GM12874 (cell line): ENCODE measurements around the gene S100A7A.

Experiments
- TF ChIP-seq, protein P1 (sequence below): IDR thresholded peaks from 2 replicates; pipeline ENCODE4 v1.5.1; 2011; ENCODE audit warnings: low read depth, mild to moderate bottlenecking, control low read depth, low read length, moderate library complexity; ENCODE audit not compliant: insufficient read depth

Gene S100A7A

DNA sequence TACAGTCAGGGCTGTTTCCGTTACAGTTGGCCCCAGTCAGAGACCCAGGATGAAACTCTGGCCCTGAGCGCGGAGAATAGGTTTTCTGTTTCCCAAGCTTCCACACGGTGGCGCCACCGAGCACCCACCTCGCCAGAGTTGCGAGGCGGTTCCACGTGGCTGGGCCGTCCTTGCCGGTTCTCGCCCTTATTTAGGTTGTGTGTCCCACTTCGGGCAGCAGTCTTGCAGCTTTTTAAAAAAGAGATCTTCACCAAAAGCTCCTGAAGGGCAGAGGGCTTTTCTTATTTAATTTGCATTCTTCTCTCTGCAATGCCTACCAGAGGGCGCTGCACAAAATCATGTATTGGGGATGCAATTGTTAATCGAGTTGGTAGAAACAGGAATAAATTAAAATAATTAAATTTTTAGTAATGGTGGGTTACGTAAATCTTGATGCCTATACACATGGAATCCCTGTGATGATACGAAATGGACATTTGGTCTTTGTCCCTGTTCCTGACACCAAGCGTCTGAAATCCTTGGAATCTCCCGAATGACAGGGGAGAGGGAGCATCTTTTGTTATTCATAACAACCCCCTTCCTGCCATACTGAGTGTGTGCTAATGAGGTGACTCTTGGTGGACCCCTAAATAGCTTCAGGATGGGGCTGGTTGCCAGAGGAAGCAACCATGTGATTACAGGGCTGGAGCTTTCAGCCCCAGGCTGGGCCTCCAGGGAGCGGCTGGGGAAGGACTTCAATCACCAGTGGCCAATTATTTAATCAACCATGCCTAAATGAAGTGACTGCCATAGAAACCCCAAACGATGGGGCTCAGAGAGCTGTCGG, 49.7 kb downstream of the S100A7A start:
- TF ChIP-seq, protein P1, sequence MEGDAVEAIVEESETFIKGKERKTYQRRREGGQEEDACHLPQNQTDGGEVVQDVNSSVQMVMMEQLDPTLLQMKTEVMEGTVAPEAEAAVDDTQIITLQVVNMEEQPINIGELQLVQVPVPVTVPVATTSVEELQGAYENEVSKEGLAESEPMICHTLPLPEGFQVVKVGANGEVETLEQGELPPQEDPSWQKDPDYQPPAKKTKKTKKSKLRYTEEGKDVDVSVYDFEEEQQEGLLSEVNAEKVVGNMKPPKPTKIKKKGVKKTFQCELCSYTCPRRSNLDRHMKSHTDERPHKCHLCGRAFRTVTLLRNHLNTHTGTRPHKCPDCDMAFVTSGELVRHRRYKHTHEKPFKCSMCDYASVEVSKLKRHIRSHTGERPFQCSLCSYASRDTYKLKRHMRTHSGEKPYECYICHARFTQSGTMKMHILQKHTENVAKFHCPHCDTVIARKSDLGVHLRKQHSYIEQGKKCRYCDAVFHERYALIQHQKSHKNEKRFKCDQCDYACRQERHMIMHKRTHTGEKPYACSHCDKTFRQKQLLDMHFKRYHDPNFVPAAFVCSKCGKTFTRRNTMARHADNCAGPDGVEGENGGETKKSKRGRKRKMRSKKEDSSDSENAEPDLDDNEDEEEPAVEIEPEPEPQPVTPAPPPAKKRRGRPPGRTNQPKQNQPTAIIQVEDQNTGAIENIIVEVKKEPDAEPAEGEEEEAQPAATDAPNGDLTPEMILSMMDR = peak; percentile 87

DNA sequence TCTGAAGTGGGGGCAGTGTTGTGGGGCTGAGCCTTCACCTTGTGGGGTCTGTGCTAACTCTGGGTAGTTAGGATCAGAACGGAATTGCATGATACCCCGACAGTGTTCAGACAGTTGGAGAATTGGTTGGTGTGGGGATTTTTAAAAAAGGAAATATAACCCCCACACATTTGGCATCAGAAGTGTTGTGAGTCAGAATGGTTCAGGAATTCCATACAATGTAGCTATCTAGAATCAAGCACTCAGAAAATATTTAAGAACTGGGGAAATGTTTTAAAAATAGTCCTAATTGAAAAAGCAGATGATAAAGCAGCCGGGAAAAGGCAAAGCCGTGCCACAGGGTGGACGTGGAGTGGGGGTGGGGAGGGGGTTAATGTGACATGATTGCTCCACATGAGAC, 50.6 kb downstream of the S100A7A start:
- TF ChIP-seq, protein P1 = no peak

DNA sequence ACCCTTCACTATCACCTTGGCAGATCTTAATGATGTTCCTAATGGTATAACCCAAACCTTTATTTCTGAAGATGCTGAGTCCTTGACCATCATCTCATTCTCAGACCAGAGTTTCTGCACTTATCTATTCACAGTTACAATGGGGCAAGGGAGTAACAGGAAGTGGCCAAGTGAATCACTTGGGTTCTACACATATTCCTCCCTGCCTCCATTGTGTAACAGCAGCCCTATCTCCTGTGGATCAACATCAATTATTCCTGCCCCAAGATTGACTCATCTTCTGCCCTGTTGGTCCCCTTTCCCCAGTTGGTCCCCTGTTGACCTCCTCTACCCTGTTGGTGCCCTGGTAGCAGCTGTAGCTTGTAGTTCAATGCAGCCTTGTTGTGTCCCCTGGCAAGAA, 54.4 kb downstream of the S100A7A start:
- TF ChIP-seq, protein P1 = no peak
